GM10266 (cell line): Measurements from ENCODE around the gene TTC34.
A peak's percentile ranks its signal among the peaks of the same experiment; 100 is the strongest.

Experiments used
- DNase-seq: peaks from one replicate; pipeline ENCODE4 v3.0.0; 2012; ENCODE audit errors: extremely low spot score
- TF ChIP-seq, protein P1 (sequence below): IDR thresholded peaks from 2 replicates; pipeline ENCODE4 v1.5.1; 2012; ENCODE audit warnings: mild to moderate bottlenecking, low read depth; ENCODE audit not compliant: control insufficient read depth, insufficient read depth; ENCODE audit errors: missing control alignments

TTC34 gene

DNA sequence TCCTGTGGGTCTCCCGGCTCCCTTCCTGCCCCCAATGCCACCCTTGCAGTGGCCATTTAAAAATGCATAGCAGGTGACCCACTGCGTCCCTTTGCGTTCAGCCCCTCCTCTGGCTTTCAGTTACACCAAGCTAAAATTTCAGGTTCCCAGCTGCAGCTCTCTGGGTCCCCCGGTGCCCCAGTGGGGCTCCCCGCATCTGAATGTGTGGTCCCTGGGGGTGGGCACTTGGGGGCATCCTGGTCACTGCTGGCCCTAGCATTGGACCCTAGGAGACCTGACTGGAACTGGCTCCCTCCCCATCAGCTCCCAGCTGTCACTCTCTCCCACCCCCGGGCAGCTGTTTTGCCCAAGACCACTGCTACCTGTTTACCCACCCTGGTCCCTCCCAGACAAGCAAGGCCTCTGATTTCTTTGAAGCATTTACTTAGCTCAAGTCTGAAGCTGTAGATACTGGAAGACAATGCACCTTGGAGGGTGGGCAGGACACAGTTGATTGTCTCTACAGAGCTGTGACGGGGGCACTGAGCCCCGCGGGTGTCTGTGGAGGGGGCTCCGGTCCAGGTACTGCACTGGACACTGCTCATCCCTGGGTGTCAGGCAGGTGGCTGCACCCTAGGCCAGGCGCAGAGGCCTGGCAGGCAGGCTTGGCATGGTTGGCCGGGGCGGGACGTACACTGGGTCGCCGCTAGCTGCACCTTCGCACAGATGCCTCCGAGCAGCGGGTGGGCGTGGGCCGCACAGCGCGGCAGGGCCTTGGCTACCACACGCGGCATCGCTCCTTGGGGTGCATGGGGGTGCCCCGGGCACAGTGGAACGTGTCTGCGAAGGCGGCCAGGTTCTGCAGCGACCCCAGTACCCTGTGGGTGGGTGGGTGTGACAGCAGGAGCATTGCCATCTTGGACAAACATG is 211.0 kb downstream of the TTC34 start:
- TF ChIP-seq, protein P1, sequence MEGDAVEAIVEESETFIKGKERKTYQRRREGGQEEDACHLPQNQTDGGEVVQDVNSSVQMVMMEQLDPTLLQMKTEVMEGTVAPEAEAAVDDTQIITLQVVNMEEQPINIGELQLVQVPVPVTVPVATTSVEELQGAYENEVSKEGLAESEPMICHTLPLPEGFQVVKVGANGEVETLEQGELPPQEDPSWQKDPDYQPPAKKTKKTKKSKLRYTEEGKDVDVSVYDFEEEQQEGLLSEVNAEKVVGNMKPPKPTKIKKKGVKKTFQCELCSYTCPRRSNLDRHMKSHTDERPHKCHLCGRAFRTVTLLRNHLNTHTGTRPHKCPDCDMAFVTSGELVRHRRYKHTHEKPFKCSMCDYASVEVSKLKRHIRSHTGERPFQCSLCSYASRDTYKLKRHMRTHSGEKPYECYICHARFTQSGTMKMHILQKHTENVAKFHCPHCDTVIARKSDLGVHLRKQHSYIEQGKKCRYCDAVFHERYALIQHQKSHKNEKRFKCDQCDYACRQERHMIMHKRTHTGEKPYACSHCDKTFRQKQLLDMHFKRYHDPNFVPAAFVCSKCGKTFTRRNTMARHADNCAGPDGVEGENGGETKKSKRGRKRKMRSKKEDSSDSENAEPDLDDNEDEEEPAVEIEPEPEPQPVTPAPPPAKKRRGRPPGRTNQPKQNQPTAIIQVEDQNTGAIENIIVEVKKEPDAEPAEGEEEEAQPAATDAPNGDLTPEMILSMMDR, result no peak
- DNase-seq, result no peak

- TF ChIP-seq, protein P1, result no peak
- no peak for DNase-seq
These were observed 211.9 kb downstream of the TTC34 start for GRCh38 chr1:2589431-2590232.

- TF ChIP-seq, protein P1, result no peak
- no peak for DNase-seq
These were observed 212.6 kb downstream of the TTC34 start for GRCh38 chr1:2588661-2589430.

DNA sequence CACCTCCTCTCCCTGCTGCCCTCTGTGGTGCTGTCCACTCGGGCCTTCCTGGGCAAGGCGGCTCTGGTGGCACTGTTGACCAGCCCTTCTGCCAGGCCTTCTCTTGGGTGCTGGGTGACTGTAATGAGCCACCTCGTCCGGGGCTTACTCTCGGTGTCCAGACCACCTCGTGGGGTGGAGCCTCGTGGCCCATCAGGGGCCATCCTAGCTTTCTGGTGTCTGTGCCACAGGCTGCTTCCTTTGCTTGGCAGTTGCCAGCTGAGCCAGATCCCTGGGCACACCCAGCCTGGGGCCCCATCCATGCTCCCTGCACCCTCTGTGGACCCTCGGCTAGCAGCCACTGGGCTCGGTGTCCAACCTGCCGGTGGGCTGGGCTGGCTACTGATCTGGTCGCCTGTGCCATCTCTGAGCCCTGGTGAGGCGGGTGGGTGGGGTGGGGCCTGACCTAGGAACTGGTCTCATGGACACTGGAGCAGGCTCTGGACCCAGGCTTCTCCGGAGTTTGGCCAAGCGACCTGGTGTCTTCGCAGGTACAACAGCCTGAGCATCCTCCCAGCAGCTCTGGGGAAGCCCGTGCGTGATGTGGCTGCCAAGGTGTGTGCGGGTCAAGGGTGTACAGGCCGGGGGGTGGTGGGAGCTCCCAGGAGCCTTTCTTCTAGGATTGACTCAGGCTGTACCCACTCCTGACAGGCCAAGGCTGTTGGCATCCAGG is 213.5 kb downstream of the TTC34 start:
- TF ChIP-seq, protein P1, result no peak
- DNase-seq, result peak; percentile 25

DNA sequence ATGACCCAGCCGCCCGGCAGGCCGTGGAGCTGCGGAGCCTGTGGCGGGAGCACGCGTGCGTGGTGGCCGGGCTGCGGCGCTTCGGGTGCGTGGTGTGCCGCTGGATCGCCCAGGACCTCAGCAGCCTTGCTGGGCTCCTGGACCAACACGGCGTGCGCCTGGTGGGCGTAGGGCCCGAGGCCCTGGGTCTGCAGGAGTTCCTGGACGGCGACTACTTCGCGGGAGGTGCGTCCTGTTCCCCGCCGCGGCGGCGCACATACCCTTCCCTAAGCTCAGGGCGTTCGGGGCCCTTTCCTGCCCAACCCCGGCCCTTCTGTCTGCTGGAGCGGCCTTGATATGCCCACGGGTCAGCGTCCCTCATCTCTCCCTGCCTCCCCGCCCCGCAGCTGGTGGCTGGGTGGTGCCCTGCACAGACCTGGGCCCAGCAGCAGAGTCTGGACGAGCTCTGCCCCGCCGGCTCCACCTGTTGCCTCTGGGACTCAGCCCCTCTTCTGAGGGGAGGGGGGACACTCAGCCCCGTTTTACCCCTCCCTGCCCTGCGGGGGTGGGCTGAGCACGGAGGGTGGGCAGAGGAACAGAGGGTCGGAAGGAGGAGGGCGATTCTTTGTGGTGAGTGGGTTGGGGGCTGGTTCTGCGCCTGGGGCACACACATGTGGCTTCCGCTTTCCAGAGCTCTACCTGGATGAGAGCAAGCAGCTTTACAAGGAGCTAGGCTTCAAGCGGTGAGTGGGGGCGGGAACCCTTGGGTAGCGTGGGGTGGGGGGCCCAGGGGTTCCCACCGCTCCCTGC is 214.2 kb downstream of the TTC34 start:
- TF ChIP-seq, protein P1, result no peak
- DNase-seq, result no peak
